DOHH2 (cell line): ENCODE results near the gene FEV.

Experiments used
- H3F3A ChIP-seq: fragments of 200-600 bp; sonication (generic), shearing (Covaris generic); 2 replicates; pipeline ENCODE4 v1.6.0; 2016; ENCODE audit warnings: antibody characterized with exemption, mild to moderate bottlenecking; ENCODE audit not compliant: control insufficient read depth, insufficient read depth
- H3K27ac ChIP-seq: fragments of 200-600 bp; sonication (generic); 2 replicates; pipeline ENCODE4 v1.5.1; 2014; ENCODE audit warnings: low read depth, mild to moderate bottlenecking, low read length, moderate library complexity
- H3K27me3 ChIP-seq: fragments of 200-600 bp; sonication (generic); 2 replicates; pipeline ENCODE4 v1.6.1; 2014; ENCODE audit warnings: mild to moderate bottlenecking, low read length, mixed read lengths; ENCODE audit not compliant: control insufficient read depth
- H3K36me3 ChIP-seq: fragments of 200-600 bp; sonication (generic); 2 replicates; pipeline ENCODE4 v1.6.1; 2014; ENCODE audit warnings: mild to moderate bottlenecking, low read length, moderate library complexity, mixed read lengths; ENCODE audit not compliant: control insufficient read depth
- H3K4me1 ChIP-seq: fragments of 200-600 bp; sonication (generic); 2 replicates; pipeline ENCODE4 v1.6.1; 2014; ENCODE audit warnings: mild to moderate bottlenecking, low read length, mixed read lengths; ENCODE audit not compliant: control insufficient read depth
- H3K4me2 ChIP-seq: fragments of 200-600 bp; sonication (generic); 2 replicates; pipeline ENCODE4 v1.6.0; 2014; ENCODE audit warnings: mild to moderate bottlenecking, low read length, moderate library complexity
- H3K4me3 ChIP-seq: fragments of 200-600 bp; sonication (generic); 2 replicates; pipeline ENCODE4 v1.5.1; 2014; ENCODE audit warnings: mild to moderate bottlenecking, low read length, mixed read lengths
- H3K79me2 ChIP-seq: fragments of 200-600 bp; sonication (generic); 2 replicates; pipeline ENCODE4 v1.6.1; 2014; ENCODE audit warnings: mild to moderate bottlenecking, low read length, mixed read lengths; ENCODE audit not compliant: control insufficient read depth
- H3K9me2 ChIP-seq: fragments of 200-600 bp; sonication (generic); replicated peaks from 2 replicates; pipeline ENCODE4 v1.6.1; 2014; ENCODE audit warnings: mild to moderate bottlenecking, low read length, mixed read lengths; ENCODE audit not compliant: control insufficient read depth
- H3K9me3 ChIP-seq: fragments of 200-600 bp; sonication (generic); 2 replicates; pipeline ENCODE4 v1.6.1; 2014; ENCODE audit warnings: antibody characterized with exemption, low read length, mixed read lengths; ENCODE audit not compliant: control insufficient read depth, insufficient read depth
- H4K20me1 ChIP-seq: fragments of 200-600 bp; sonication (generic); 2 replicates; pipeline ENCODE4 v1.6.0; 2014; ENCODE audit warnings: low read depth, mild to moderate bottlenecking, antibody characterized with exemption, low read length, moderate library complexity; ENCODE audit not compliant: control insufficient read depth, insufficient read depth
- CTCF ChIP-seq: fragments of 200-600 bp; sonication (generic); IDR thresholded peaks from one replicate; pipeline ENCODE4 v1.5.1; 2014; ENCODE audit warnings: antibody characterized with exemption, mild to moderate bottlenecking, low read depth, low read length; ENCODE audit not compliant: poor library complexity, severe bottlenecking
- EZH2phosphoT487 ChIP-seq: fragments of 200-600 bp; sonication (generic); IDR thresholded peaks from 2 replicates; pipeline ENCODE4 v1.6.1; 2017; ENCODE audit warnings: borderline replicate concordance, mild to moderate bottlenecking, antibody characterized with exemption, low read length, moderate library complexity, mixed read lengths

The FEV gene

GRCh38 chr2:219019436-219019835 is 34.5 kb upstream of the FEV start:
- Histone ChIP-seq H3K4me3 (no peak overlapping the region), H3K27me3 (peaks cover 2% of the 10 kb centered on the region; the same call in 1 of the 2 replicates), H3F3A (no peaks in the 10 kb centered on the region), H3K9me3 (no peaks in the 10 kb centered on the region), H3K4me1 (no peaks in the 10 kb centered on the region), H3K36me3 (no peaks in the 10 kb centered on the region), H3K79me2 (no peaks in the 10 kb centered on the region), H3K4me2 (no peak overlapping the region), H3K9me2 (no peaks in the 10 kb centered on the region), H3K27ac (no peak overlapping the region), H4K20me1 (no peaks in the 10 kb centered on the region)
- TF ChIP-seq CTCF (no peak), EZH2phosphoT487 (no peak)

GRCh38 chr2:219018726-219019125 is 33.7 kb upstream of the FEV start:
- Histone ChIP-seq H4K20me1 (no peaks in the 10 kb centered on the region), H3K9me2 (no peaks in the 10 kb centered on the region), H3K27me3 (peaks cover 2% of the 10 kb centered on the region; the same call in 1 of the 2 replicates), H3F3A (no peaks in the 10 kb centered on the region), H3K4me3 (no peak overlapping the region), H3K4me1 (no peaks in the 10 kb centered on the region), H3K9me3 (no peaks in the 10 kb centered on the region), H3K79me2 (no peaks in the 10 kb centered on the region), H3K27ac (no peak overlapping the region), H3K36me3 (no peaks in the 10 kb centered on the region), H3K4me2 (no peak overlapping the region)
- no peak for TF ChIP-seq CTCF

- no peaks in the 10 kb centered on the region for H3K36me3 ChIP-seq
- H3K4me1 ChIP-seq, result no peaks in the 10 kb centered on the region
- no peak overlapping the region for H3K27ac ChIP-seq
- no peak overlapping the region for H3K4me3 ChIP-seq
- H3F3A ChIP-seq, result no peaks in the 10 kb centered on the region
- no peaks in the 10 kb centered on the region for H3K79me2 ChIP-seq
- no peak overlapping the region for H3K4me2 ChIP-seq
- H3K27me3 ChIP-seq, result peaks cover 2% of the 10 kb centered on the region; the same call in 1 of the 2 replicates
- H3K9me3 ChIP-seq, result no peaks in the 10 kb centered on the region
- H3K9me2 ChIP-seq, result no peaks in the 10 kb centered on the region
- no peaks in the 10 kb centered on the region for H4K20me1 ChIP-seq
- TF ChIP-seq EZH2phosphoT487 (no peak), CTCF (no peak)
These were observed 33.3 kb upstream of the FEV start for GRCh38 chr2:219018286-219018685.

GRCh38 chr2:219017201-219017931 is 32.4 kb upstream of the FEV start:
- no peak overlapping the region for H3K27ac ChIP-seq
- no peaks in the 10 kb centered on the region for H3K9me3 ChIP-seq
- no peak for TF ChIP-seq CTCF
- no peak for TF ChIP-seq EZH2phosphoT487
- no peaks in the 10 kb centered on the region for H3K36me3 ChIP-seq
- H3K4me3 ChIP-seq, result no peak overlapping the region
- no peak overlapping the region for H3K4me2 ChIP-seq
- H3K4me1 ChIP-seq, result no peaks in the 10 kb centered on the region
- H4K20me1 ChIP-seq, result no peaks in the 10 kb centered on the region
- no peaks in the 10 kb centered on the region for H3K9me2 ChIP-seq
- H3K79me2 ChIP-seq, result no peaks in the 10 kb centered on the region
- no peaks in the 10 kb centered on the region for H3K27me3 ChIP-seq
- H3F3A ChIP-seq, result no peaks in the 10 kb centered on the region
